ENCODE results near the gene CBX5. TPM values are rescaled to one million over a fixed set of nuclear protein-coding genes. Genes with fewer than 3 reads are reported as not detected.

CBX5 gene
- total and polyA plus RNA-seq, 9 of the 15 experiments (the other 6 are each of a cell fraction or from before 2014, with no cell fraction given), result 32.6 to 102 (median 59.2) TPM

GRCh38 chr12:54306925-54307741 is 27.2 kb upstream of the CBX5 start (continued):
- TF ChIP-seq ZHX1 (conservative IDR thresholded peaks at IDR 0.05; ENCODE audit: low read length), result no peak
- TF ChIP-seq HMG20B (CRISPR knock-in tag; IDR thresholded peaks at IDR 0.05), result no peak
- TF ChIP-seq NCOA6 (IDR thresholded peaks at IDR 0.05), result no peak
- TF ChIP-seq, protein P1, sequence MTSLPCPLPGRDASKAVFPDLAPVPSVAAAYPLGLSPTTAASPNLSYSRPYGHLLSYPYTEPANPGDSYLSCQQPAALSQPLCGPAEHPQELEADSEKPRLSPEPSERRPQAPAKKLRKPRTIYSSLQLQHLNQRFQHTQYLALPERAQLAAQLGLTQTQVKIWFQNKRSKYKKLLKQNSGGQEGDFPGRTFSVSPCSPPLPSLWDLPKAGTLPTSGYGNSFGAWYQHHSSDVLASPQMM (CRISPR knock-in tag; IDR thresholded peaks at IDR 0.05), result no peak
- no peak for TF ChIP-seq SMC3 (conservative IDR thresholded peaks at IDR 0.05; ENCODE audit: insufficient read depth, low read depth, low read length)
- no peak for TF ChIP-seq ZNF174 (CRISPR knock-in tag; IDR thresholded peaks at IDR 0.05)
- TF ChIP-seq, protein P2, sequence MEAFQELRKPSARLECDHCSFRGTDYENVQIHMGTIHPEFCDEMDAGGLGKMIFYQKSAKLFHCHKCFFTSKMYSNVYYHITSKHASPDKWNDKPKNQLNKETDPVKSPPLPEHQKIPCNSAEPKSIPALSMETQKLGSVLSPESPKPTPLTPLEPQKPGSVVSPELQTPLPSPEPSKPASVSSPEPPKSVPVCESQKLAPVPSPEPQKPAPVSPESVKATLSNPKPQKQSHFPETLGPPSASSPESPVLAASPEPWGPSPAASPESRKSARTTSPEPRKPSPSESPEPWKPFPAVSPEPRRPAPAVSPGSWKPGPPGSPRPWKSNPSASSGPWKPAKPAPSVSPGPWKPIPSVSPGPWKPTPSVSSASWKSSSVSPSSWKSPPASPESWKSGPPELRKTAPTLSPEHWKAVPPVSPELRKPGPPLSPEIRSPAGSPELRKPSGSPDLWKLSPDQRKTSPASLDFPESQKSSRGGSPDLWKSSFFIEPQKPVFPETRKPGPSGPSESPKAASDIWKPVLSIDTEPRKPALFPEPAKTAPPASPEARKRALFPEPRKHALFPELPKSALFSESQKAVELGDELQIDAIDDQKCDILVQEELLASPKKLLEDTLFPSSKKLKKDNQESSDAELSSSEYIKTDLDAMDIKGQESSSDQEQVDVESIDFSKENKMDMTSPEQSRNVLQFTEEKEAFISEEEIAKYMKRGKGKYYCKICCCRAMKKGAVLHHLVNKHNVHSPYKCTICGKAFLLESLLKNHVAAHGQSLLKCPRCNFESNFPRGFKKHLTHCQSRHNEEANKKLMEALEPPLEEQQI (IDR thresholded peaks at IDR 0.05), result no peak
- no peak for TF ChIP-seq ZFPM2 (CRISPR knock-in tag; IDR thresholded peaks at IDR 0.05)
- TF ChIP-seq ETV6 (IDR thresholded peaks at IDR 0.05; ENCODE audit: borderline replicate concordance in 1 of 2, low read depth in 2 of 2, low read length in 1 of 2), result no peak
- TF ChIP-seq ETV6 (CRISPR knock-in tag; IDR thresholded peaks at IDR 0.05; ENCODE audit: borderline replicate concordance), result no peak
- no peak for TF ChIP-seq HIVEP1 (CRISPR knock-in tag; IDR thresholded peaks at IDR 0.05)
- TF ChIP-seq CBX1 (IDR thresholded peaks at IDR 0.05; ENCODE audit: low read depth), result no peak
- no peak; the same call in 1 of the 2 replicates for TF ChIP-seq ETV1 (tag; conservative IDR thresholded peaks at IDR 0.05; ENCODE audit: low read depth)
- no peak for TF ChIP-seq TCF7L2 (IDR thresholded peaks at IDR 0.05; ENCODE audit: low read depth, low read length)
- no peak for TF ChIP-seq RFX1 (IDR thresholded peaks at IDR 0.05)
- TF ChIP-seq, protein P3, sequence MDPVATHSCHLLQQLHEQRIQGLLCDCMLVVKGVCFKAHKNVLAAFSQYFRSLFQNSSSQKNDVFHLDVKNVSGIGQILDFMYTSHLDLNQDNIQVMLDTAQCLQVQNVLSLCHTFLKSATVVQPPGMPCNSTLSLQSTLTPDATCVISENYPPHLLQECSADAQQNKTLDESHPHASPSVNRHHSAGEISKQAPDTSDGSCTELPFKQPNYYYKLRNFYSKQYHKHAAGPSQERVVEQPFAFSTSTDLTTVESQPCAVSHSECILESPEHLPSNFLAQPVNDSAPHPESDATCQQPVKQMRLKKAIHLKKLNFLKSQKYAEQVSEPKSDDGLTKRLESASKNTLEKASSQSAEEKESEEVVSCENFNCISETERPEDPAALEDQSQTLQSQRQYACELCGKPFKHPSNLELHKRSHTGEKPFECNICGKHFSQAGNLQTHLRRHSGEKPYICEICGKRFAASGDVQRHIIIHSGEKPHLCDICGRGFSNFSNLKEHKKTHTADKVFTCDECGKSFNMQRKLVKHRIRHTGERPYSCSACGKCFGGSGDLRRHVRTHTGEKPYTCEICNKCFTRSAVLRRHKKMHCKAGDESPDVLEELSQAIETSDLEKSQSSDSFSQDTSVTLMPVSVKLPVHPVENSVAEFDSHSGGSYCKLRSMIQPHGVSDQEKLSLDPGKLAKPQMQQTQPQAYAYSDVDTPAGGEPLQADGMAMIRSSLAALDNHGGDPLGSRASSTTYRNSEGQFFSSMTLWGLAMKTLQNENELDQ (CRISPR knock-in tag; IDR thresholded peaks at IDR 0.05; ENCODE audit: borderline replicate concordance), result no peak
- no peak for TF ChIP-seq LEF1 (IDR thresholded peaks at IDR 0.05)
- TF ChIP-seq ARID3B (CRISPR knock-in tag; IDR thresholded peaks at IDR 0.05; ENCODE audit: borderline replicate concordance), result no peak
